GM21576 (cell line): Measurements from ENCODE around the gene KCND3.

Experiments
- ATAC-seq: cut with Tn5 transposase; IDR thresholded peaks from one replicate; pipeline ENCODE4 v1.9.1; 2021; ENCODE audit warnings: mild to moderate bottlenecking, moderate library complexity; ENCODE audit not compliant: unreplicated experiment

The KCND3 gene

GRCh38 chr1:111884772-111885443, 104.6 kb downstream of the KCND3 start:
- ATAC-seq = no peak

GRCh38 chr1:111882986-111883560, 106.4 kb downstream of the KCND3 start:
- no peak for ATAC-seq

- no peak for ATAC-seq
These were observed 106.9 kb downstream of the KCND3 start for GRCh38 chr1:111882559-111882958.

GRCh38 chr1:111880881-111881837, 108.3 kb downstream of the KCND3 start:
- ATAC-seq = no peak

- ATAC-seq = no peak
These were observed 110.4 kb downstream of the KCND3 start for GRCh38 chr1:111879081-111879480.

- no peak for ATAC-seq
These were observed 110.8 kb downstream of the KCND3 start for GRCh38 chr1:111878649-111879048.

- ATAC-seq = no peak
These were observed 111.4 kb downstream of the KCND3 start for GRCh38 chr1:111878091-111878490.

- ATAC-seq = no peak
These were observed 112.8 kb downstream of the KCND3 start for GRCh38 chr1:111876631-111877030.

- no peak for ATAC-seq
These were observed 113.8 kb downstream of the KCND3 start for GRCh38 chr1:111875640-111876039.

- ATAC-seq = no peak
These were observed 115.9 kb downstream of the KCND3 start for GRCh38 chr1:111873460-111874030.

- no peak for ATAC-seq
These were observed 119.3 kb downstream of the KCND3 start for GRCh38 chr1:111870181-111870580.

- ATAC-seq = no peak
These were observed 121.5 kb downstream of the KCND3 start for GRCh38 chr1:111867868-111868440.

GRCh38 chr1:111864862-111865261, 124.6 kb downstream of the KCND3 start:
- ATAC-seq = no peak

- no peak for ATAC-seq
These were observed 126.1 kb downstream of the KCND3 start for GRCh38 chr1:111863401-111863800.

- ATAC-seq = no peak
These were observed 126.9 kb downstream of the KCND3 start for GRCh38 chr1:111862599-111862998.

GRCh38 chr1:111861523-111861922, 127.9 kb downstream of the KCND3 start:
- no peak for ATAC-seq

- no peak for ATAC-seq
These were observed 132.2 kb downstream of the KCND3 start for GRCh38 chr1:111857194-111857651.

GRCh38 chr1:111856411-111857185, 132.9 kb downstream of the KCND3 start:
- ATAC-seq = no peak

- no peak for ATAC-seq
These were observed 134.2 kb downstream of the KCND3 start for GRCh38 chr1:111855260-111855659.

- ATAC-seq = no peak
These were observed 137.2 kb downstream of the KCND3 start for GRCh38 chr1:111852261-111852721.
